ENCODE results near the gene FAM241A.
"Not testable (repeated sequence)": the region's sequence is repeated elsewhere in the genome, so short reads cannot be mapped to it uniquely, and the experiment has no call there.

Gene FAM241A

GRCh38 chr4:112173593-112174558 lies 28.6 kb downstream of the FAM241A start:
- no peak for DNase-seq (ENCODE audit: low read depth in 2 of 2)

- DNase-seq (ENCODE audit: low read depth in 2 of 2): no peak
These were observed 30.6 kb downstream of the FAM241A start for GRCh38 chr4:112175840-112176239.

DNA sequence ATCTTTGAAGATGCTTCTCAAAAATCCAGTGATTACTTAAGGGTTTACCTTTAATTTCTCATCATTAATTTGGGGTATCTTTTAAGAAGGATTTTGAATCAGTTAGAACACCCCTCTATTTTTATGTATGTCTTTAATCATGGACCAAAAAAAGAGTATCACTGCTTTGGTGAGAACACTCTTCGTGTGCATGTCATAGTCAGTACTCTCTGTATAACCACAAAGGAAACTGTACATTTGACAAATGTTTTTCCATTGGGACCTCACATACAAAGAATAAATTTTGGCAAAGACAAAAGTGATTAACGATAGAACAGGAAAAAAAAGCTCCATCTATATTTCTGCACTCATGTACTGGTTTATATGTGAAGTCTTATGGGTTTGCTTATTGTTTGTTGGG lies 31.3 kb downstream of the FAM241A start:
- DNase-seq (ENCODE audit: low read depth in 2 of 2): no peak

- not testable (repeated sequence) for DNase-seq (ENCODE audit: low read depth in 2 of 2)
These were observed 33.5 kb downstream of the FAM241A start for GRCh38 chr4:112178741-112179140.

GRCh38 chr4:112181358-112182000 lies 36.2 kb downstream of the FAM241A start:
- DNase-seq (ENCODE audit: low read depth in 2 of 2): no peak

GRCh38 chr4:112182604-112183003 lies 37.4 kb downstream of the FAM241A start:
- no peak for DNase-seq (ENCODE audit: low read depth in 2 of 2)

- no peak for DNase-seq (ENCODE audit: low read depth in 2 of 2)
These were observed 38.0 kb downstream of the FAM241A start for GRCh38 chr4:112183252-112183651.

- no peak for DNase-seq (ENCODE audit: low read depth in 2 of 2)
These were observed 39.2 kb downstream of the FAM241A start for GRCh38 chr4:112184438-112184837.

DNA sequence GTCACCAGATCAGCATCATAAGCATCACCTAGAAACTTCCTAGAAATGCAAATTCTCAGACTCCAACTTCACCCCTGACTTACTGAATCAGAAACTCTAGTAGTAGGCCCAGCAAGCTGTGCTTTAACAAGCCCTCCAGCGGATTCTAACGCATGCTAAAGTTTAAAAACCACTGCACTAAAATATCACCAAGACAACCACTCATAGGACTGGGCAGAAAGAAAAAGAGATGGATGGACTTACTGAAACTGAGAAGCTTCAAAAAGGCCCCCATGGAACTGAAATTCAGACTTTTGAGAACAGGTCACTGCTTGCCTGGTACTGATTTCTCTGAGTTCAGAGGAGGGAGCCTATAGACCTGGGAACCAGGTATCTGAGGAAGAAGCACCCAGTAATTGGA lies 40.1 kb downstream of the FAM241A start:
- no peak for DNase-seq (ENCODE audit: low read depth in 2 of 2)

GRCh38 chr4:112185740-112186670 lies 40.8 kb downstream of the FAM241A start:
- no peak for DNase-seq (ENCODE audit: low read depth in 2 of 2)

DNA sequence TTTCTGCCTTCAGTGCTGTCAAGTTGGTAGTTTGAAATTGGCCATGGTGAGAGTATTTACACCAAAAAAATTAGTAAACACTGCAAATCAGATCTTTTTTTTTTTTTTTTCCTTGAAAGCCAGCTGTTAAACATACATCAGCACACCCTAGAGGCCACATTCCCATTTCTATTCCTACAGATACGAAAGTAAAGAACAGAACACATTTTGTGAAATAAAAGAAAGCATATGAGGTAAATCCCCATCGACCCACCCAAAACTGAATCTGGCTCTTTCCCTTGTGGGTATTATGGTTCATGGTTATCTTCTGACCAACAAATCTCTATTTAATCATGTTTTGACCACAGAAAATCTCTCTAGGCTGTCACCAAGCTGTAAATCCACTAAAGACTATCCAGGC lies 44.5 kb downstream of the FAM241A start:
- no peak for DNase-seq (ENCODE audit: low read depth in 2 of 2)

- DNase-seq (ENCODE audit: low read depth in 2 of 2): no peak
These were observed 45.4 kb downstream of the FAM241A start for GRCh38 chr4:112190684-112191083.

- no peak for DNase-seq (ENCODE audit: low read depth in 2 of 2)
These were observed 51.2 kb downstream of the FAM241A start for GRCh38 chr4:112196461-112196860.

- no peak for DNase-seq (ENCODE audit: low read depth in 2 of 2)
These were observed 53.8 kb downstream of the FAM241A start for GRCh38 chr4:112199041-112199440.

DNA sequence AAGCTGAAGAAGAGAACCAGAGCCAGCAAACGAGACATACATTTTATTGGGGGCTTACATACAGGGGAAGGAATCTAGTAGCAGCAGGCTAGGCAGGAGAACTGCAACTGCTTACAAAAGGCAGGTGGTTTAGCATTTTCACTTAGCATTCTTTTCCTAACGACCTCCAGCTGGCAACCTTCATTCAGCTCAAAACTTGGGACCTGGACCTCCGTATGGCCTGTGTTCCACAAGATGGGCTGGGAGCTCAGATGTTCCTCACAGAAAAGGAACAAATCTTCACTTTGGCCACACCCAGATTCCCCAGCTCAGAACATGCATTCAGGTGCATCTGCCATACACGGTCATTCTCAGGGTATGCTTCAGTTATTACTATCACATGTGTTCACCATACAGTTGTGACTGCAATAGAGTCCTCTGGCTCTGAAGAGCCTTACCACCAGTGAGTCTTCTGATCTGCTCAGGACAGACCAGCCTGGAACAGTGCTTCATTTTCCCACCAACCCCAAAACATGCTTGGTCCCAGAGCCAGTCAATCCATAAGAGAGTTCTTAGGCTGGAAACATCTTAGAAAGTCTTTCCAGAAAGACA lies 56.8 kb downstream of the FAM241A start:
- DNase-seq (ENCODE audit: low read depth in 2 of 2): no peak

- DNase-seq (ENCODE audit: low read depth in 2 of 2): no peak
These were observed 58.3 kb downstream of the FAM241A start for GRCh38 chr4:112203593-112203992.

DNA sequence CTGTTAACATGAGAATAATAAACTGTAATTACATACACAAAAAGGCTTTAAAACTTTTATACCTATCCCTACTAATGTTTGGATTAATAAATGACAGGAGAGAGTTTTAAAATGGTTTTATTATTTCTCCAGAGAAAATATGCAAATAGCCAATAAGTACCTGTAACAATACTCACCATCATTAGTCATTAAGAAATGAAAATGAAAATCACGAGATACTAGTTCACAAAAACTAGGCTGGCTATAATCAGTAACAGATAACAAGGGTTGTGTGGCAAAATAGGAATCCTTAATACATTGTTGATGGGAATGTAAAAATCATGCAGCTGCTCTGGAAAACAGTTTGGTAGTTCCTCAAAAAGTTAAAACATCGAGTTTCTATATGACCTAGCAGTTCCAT lies 61.2 kb downstream of the FAM241A start:
- no peak for DNase-seq (ENCODE audit: low read depth in 2 of 2)

GRCh38 chr4:112208137-112209095 lies 63.2 kb downstream of the FAM241A start:
- DNase-seq (ENCODE audit: low read depth in 2 of 2): not testable (repeated sequence)

DNA sequence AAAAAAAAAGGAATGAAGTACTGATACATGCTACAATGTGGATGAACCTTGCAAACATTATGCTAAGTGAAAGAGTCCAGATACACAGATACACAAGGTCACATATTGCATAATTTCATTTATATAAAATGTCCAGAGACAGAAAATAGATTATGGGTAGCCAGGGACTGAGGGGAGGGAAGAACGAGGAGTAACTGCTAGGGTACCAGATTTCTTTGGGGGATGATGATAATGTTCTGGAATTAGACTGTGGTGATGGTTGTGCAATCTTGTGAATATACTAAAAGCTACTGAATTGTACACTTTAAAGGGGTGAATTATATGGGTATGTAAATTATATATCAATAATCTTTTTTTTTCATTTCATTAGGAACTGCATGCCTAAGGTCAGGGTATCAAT lies 65.5 kb downstream of the FAM241A start:
- DNase-seq (ENCODE audit: low read depth in 2 of 2): no peak

DNA sequence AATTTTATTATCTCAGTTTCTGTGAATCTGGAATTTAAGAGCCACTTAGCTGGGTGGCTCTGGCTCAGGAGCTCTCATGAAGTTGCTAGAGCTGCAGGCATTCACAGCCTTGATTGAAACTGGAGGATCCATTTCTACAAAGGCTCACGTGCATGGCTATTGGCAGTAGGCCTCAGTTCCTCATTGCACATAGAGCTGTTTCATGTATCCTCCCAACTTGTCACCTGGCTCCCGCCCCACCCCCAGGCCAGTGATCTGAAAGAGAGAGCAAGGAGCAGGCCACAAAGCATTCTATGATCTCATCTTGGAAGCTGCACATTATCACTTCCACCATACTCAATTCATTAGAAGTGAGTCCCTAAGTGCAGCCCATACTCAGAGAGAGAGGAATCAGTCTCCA lies 67.8 kb downstream of the FAM241A start:
- DNase-seq (ENCODE audit: low read depth in 2 of 2): no peak

All from stimulated activated CD4-positive, alpha-beta T cell treated with anti-CD3 and anti-CD28 coated beads, Interleukin-1b, Interleukin-23, amount 100 ng/mL, for 4 hours (primary cell).